Kidney tubule cell (primary cell): ENCODE measurements around the gene TINCR.
"Not testable (repeated sequence)": the region's sequence is repeated elsewhere in the genome, so short reads cannot be mapped to it uniquely, and the experiment has no call there.

Source experiments
- DNase-seq: peaks from one replicate; pipeline ENCODE4 v3.0.0-alpha.2; 2018; ENCODE audit warnings: low spot score

TINCR gene

GRCh38 chr19:5567360-5567969 lies at the start of gene TINCR:
TINCR (minus strand) TSS chr19:5567953.
- no peak for DNase-seq

- no peak for DNase-seq
These were observed 49.3 kb upstream of the TINCR start for GRCh38 chr19:5617080-5617479.

- DNase-seq, result no peak
These were observed 48.1 kb upstream of the TINCR start for GRCh38 chr19:5615756-5616327.

- DNase-seq, result no peak
These were observed 45.4 kb upstream of the TINCR start for GRCh38 chr19:5612891-5613865.

GRCh38 chr19:5609881-5610448 lies 42.2 kb upstream of the TINCR start:
- no peak for DNase-seq

GRCh38 chr19:5608766-5609165 lies 41.0 kb upstream of the TINCR start:
- DNase-seq, result not testable (repeated sequence)

- DNase-seq, result peak; percentile 37
These were observed 40.5 kb upstream of the TINCR start for GRCh38 chr19:5608291-5608690.

- DNase-seq, result no peak
These were observed 39.8 kb upstream of the TINCR start for GRCh38 chr19:5607318-5608275.

- no peak for DNase-seq
These were observed 37.6 kb upstream of the TINCR start for GRCh38 chr19:5605362-5605761.

- DNase-seq, result no peak
These were observed 35.9 kb upstream of the TINCR start for GRCh38 chr19:5603626-5604025.

- DNase-seq, result no peak
These were observed 33.0 kb upstream of the TINCR start for GRCh38 chr19:5600797-5601196.

GRCh38 chr19:5595745-5596144 lies 28.0 kb upstream of the TINCR start:
- DNase-seq, result no peak

GRCh38 chr19:5595129-5595528 lies 27.4 kb upstream of the TINCR start:
- no peak for DNase-seq

GRCh38 chr19:5594521-5594950 lies 26.8 kb upstream of the TINCR start:
- DNase-seq, result no peak

GRCh38 chr19:5593343-5594255 lies 25.8 kb upstream of the TINCR start:
- no peak for DNase-seq

- no peak for DNase-seq
These were observed 25.0 kb upstream of the TINCR start for GRCh38 chr19:5592531-5593342.

GRCh38 chr19:5591476-5591875 lies 23.7 kb upstream of the TINCR start:
- no peak for DNase-seq

GRCh38 chr19:5590865-5591154 lies 23.1 kb upstream of the TINCR start:
- no peak for DNase-seq

GRCh38 chr19:5590151-5590864 lies 22.6 kb upstream of the TINCR start:
- no peak for DNase-seq
